ENCODE results near the gene PLAC1.

- TF ChIP-seq POLR2A (IDR thresholded peaks at IDR 0.05; ENCODE audit: low read depth, low read length) (no peak), PAX5 (IDR thresholded peaks at IDR 0.05; ENCODE audit: insufficient read depth, low read length, severe bottlenecking) (no peak), POLR2AphosphoS5 (IDR thresholded peaks at IDR 0.05; ENCODE audit: low read depth, low read length) (no peak), TAF1 (IDR thresholded peaks at IDR 0.05; ENCODE audit: low read depth, low read length) (no peak), SPI1 (IDR thresholded peaks at IDR 0.05; ENCODE audit: low read depth, low read length) (no peak), POU2F2 (IDR thresholded peaks at IDR 0.05; ENCODE audit: low read depth, low read length) (no peak)
Observed at GRCh38 chrX:134545510-134545909, 112.8 kb downstream of the PLAC1 start.
